ENCODE data around the gene STXBP6. TPM values are rescaled to one million over a fixed set of nuclear protein-coding genes. Genes with fewer than 3 reads are reported as not detected.

Gene STXBP6
- total RNA-seq, 1 donor, result 0.27 TPM

DNA sequence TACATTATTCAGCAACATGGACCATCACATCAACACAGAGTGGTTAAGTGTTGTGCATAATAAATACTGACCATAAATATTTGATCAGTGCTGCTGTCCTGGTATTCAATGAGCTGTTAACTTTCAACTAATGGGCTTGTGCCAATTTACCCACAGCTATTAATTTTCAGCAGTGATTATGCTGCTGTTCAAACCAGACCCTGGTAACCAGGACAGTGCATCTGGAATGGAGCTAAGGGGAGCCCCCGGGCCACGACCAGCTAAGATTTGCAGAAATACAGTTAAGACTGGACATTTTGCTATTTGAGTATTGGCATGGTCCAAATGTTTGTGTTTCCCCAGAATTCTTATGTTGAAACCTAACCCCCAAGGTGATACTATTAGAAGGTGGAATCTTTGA lies 235.6 kb downstream of the STXBP6 start:
- TF ChIP-seq, protein P1, sequence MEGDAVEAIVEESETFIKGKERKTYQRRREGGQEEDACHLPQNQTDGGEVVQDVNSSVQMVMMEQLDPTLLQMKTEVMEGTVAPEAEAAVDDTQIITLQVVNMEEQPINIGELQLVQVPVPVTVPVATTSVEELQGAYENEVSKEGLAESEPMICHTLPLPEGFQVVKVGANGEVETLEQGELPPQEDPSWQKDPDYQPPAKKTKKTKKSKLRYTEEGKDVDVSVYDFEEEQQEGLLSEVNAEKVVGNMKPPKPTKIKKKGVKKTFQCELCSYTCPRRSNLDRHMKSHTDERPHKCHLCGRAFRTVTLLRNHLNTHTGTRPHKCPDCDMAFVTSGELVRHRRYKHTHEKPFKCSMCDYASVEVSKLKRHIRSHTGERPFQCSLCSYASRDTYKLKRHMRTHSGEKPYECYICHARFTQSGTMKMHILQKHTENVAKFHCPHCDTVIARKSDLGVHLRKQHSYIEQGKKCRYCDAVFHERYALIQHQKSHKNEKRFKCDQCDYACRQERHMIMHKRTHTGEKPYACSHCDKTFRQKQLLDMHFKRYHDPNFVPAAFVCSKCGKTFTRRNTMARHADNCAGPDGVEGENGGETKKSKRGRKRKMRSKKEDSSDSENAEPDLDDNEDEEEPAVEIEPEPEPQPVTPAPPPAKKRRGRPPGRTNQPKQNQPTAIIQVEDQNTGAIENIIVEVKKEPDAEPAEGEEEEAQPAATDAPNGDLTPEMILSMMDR (IDR thresholded peaks at IDR 0.05; ENCODE audit: insufficient read depth, low read length), result no peak
- no peak for DNase-seq (ENCODE audit: low read depth)
- H3K4me3 ChIP-seq (ENCODE audit: low read depth, low read length), result no peak overlapping the region

DNA sequence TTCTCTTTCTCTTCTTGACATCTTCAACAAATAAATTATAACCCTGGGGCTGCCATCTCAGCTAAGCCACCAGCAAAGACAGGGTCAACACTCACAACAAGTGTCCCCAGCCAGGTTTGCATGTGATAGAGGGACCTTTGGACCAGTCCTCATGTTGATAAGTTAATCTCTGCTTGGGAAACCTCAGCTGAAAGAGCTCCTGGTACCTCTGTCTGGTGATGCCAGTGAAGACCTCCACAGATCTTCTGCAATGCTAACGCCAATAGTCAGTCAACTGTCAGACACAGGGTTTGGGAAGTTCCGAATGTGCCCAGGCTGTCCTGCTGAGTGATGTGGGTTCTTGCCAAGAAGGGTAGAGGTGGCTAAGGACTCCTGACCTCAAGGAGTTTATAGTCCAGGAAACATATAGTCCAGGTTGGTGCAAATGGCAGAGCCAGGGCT lies 236.1 kb downstream of the STXBP6 start:
- TF ChIP-seq, protein P1 (IDR thresholded peaks at IDR 0.05; ENCODE audit: insufficient read depth, low read length), result no peak
- DNase-seq (ENCODE audit: low read depth), result no peak
- H3K4me3 ChIP-seq (ENCODE audit: low read depth, low read length), result no peak overlapping the region

DNA sequence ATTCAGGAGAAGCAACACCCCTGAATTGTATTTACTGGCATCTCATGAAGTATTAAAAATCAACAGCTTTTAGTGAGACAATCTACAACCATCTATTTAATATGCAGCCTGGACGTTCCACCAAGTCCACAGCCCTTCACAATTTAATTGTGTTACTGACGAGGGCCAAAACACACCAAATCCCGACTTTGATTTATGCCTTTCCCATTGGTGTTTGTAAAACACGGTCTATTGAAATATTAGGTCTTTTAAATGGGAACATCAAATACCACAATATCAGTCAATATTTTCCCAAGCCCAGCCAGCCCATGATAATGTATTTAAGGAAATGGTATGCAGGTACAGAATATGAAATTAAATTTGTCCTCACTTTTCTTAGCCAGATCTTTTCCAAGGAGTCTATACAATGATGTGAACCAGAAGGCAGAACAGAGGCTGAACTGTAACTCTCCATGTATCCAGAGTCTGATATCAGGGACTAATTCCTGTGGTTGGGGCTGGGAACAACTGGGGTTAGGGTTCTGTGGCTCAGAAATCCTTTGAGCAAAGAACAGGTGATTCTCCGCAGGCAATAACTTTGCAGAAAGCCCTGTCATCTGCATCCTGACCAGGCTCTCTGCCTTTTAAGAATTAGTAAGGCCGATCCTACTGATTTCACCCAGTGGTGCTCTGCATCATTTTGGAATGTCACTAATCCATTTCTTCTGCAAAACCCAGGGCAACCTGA lies 236.7 kb downstream of the STXBP6 start:
- H3K4me3 ChIP-seq (ENCODE audit: low read depth, low read length), result no peak overlapping the region
- TF ChIP-seq, protein P1 (IDR thresholded peaks at IDR 0.05; ENCODE audit: insufficient read depth, low read length), result no peak
- DNase-seq (ENCODE audit: low read depth), result no peak

DNA sequence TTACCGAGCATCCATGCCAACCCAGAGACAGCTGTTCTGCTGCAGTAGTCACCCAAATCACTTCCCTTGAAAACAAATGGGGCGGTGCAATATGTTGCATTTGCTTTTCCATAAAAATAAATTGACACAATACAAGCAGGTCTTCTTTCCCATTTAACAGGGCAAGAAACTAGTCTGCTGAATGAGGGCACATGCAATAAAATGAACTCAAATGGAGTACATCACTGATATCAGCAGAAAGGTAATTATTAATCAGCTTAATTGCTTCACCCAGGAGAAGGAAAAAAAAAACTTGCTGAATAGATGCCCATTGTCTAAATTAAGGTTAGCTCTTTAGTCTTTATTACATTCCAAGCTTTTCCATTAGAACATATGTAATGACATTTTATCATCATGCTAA lies 240.8 kb downstream of the STXBP6 start:
- H3K4me3 ChIP-seq (ENCODE audit: low read depth, low read length), result no peak overlapping the region

DNA sequence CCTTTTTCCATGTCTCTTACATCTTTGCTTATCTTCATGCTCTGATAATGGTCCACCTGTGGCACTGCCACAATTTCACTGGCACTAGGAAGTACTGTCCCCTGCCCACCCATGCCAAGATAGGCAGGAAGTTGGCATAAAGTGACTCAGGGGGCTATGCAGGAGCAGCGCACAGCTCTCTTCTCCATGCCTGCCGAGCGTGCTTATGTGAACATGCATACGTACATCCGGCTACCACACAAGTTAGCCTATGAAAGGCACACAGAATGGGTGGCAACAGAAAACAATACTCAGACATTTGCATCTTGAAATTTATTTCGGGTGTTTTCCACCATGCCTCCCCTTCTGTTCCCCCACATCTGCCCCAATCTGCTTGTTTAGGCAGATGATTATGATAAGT lies 241.5 kb downstream of the STXBP6 start:
- TF ChIP-seq, protein P1 (IDR thresholded peaks at IDR 0.05; ENCODE audit: insufficient read depth, low read length), result no peak
- no peak for DNase-seq (ENCODE audit: low read depth)
- H3K4me3 ChIP-seq (ENCODE audit: low read depth, low read length), result no peak overlapping the region

More for the DNA sequence above, 240.8 kb downstream of the STXBP6 start:
- TF ChIP-seq, protein P1 (IDR thresholded peaks at IDR 0.05; ENCODE audit: insufficient read depth, low read length), result no peak
- no peak for DNase-seq (ENCODE audit: low read depth)

DNA sequence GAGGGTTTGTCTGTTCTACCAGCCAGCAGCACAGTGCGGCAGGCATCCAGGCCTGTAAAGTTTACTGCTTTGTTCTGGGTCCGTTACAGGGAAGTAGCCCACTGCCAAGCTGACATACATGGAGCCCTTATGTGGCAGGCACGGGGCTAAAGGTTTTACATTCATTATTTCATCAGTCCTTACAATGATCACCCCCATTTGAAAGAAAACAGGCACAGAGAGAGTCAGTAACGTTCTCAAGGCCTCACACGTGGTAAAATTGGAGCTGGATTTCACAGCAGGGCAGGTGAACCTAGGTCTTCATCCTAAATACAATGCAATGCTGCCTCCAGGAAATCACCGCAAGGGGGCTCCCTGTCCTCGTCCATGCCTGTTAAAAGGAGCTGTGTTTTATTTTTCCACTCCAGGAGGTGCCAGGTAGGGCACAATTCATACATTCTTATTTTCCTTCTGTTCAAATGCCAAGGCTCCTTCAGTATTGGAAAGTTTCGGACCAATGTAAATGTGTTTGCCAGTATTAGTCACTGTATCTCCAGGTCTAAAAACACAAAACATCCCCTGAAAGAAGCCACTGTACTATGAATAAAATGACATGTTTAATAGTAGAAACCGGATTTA lies 243.8 kb downstream of the STXBP6 start:
- peak; percentile 65 for DNase-seq (ENCODE audit: low read depth)
- TF ChIP-seq, protein P1 (IDR thresholded peaks at IDR 0.05; ENCODE audit: insufficient read depth, low read length), result peak; percentile 82
- no peak overlapping the region for H3K4me3 ChIP-seq (ENCODE audit: low read depth, low read length)
